ENCODE results near the gene RASGRP3. TPM values are rescaled to one million over a fixed set of nuclear protein-coding genes. Genes with fewer than 3 reads are reported as not detected.
A peak's percentile ranks its signal among the peaks of the same experiment; 100 is the strongest.

The RASGRP3 gene
- total and polyA plus RNA-seq, 9 of the 15 experiments (the other 6 are each of a cell fraction or from before 2014, with no cell fraction given), result 0.18 to 1.7 (median 1.2) TPM

- TF ChIP-seq ZNF512 (tag; IDR thresholded peaks at IDR 0.05), result 0 out of 2 replicates have a peak, but pooled peaks have one; percentile 7
- peak; percentile 73; the same call in 1 of the 2 replicates for TF ChIP-seq ELF2 (CRISPR knock-in tag; IDR thresholded peaks at IDR 0.05)
- TF ChIP-seq HDAC2 (IDR thresholded peaks at IDR 0.05), result peak; percentile 70; the same call in 1 of the 2 replicates
- TF ChIP-seq MYC (IDR thresholded peaks at IDR 0.05; ENCODE audit: low read depth, low read length), result 0 out of 2 replicates have a peak, but pooled peaks have one; percentile 39
- no peak for TF ChIP-seq MYC (CRISPR knock-in tag; IDR thresholded peaks at IDR 0.05; ENCODE audit: borderline replicate concordance, low read depth)
- peak; percentile 75 for TF ChIP-seq SMAD4 (CRISPR knock-in tag; conservative IDR thresholded peaks at IDR 0.05)
- TF ChIP-seq PBX2 (CRISPR knock-in tag; IDR thresholded peaks at IDR 0.05; ENCODE audit: low read depth), result no peak
- no peak for TF ChIP-seq PBX2 (tag; conservative IDR thresholded peaks at IDR 0.05; ENCODE audit: low read depth)
- TF ChIP-seq CBX3 (IDR thresholded peaks at IDR 0.05; ENCODE audit: borderline replicate concordance in 1 of 2, low read length in 2 of 2), result 0 out of 3 replicates have a peak, but pooled peaks of 1 of the 2 experiments have one; percentile 30
- no peak for TF ChIP-seq XRCC3 (IDR thresholded peaks at IDR 0.05)
- TF ChIP-seq NCOA2 (IDR thresholded peaks at IDR 0.05; ENCODE audit: partially characterized antibody in 2 of 2), result no peak
- no peak for TF ChIP-seq FUS (optimal IDR thresholded peaks at IDR 0.05; ENCODE audit: low read depth, low read length)
- peak; percentile 76 for TF ChIP-seq CXXC5 (CRISPR knock-in tag; IDR thresholded peaks at IDR 0.05)
- TF ChIP-seq TCF3 (CRISPR knock-in tag; IDR thresholded peaks at IDR 0.05), result no peak
- TF ChIP-seq, protein P1, sequence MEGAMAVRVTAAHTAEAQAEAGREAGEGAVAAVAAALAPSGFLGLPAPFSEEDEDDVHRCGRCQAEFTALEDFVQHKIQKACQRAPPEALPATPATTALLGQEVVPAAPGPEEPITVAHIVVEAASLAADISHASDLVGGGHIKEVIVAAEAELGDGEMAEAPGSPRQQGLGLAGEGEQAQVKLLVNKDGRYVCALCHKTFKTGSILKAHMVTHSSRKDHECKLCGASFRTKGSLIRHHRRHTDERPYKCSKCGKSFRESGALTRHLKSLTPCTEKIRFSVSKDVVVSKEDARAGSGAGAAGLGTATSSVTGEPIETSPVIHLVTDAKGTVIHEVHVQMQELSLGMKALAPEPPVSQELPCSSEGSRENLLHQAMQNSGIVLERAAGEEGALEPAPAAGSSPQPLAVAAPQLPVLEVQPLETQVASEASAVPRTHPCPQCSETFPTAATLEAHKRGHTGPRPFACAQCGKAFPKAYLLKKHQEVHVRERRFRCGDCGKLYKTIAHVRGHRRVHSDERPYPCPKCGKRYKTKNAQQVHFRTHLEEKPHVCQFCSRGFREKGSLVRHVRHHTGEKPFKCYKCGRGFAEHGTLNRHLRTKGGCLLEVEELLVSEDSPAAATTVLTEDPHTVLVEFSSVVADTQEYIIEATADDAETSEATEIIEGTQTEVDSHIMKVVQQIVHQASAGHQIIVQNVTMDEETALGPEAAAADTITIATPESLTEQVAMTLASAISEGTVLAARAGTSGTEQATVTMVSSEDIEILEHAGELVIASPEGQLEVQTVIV (CRISPR knock-in tag; IDR thresholded peaks at IDR 0.05; ENCODE audit: borderline replicate concordance), result no peak
- no peak for TF ChIP-seq ZNF764 (CRISPR knock-in tag; IDR thresholded peaks at IDR 0.05; ENCODE audit: low read depth)
Measured at GRCh38 chr2:33475224-33476130, 972 bp upstream of the RASGRP3 start (continued).

Measured in K562 (cell line).